Small intestine (tissue), 7 donors: ENCODE measurements around the gene SCLT1. TPM values are rescaled to one million over a fixed set of nuclear protein-coding genes. Genes with fewer than 3 reads are reported as not detected.

Experiments used
- DNase-seq, 2 donors: peaks; one replicate each; pipeline versions ENCODE4 v3.0.0 to v3.0.0-alpha.2; 2013
- FAIRE-seq: peaks from 2 replicates; lab custom pipeline; 2012; peaks lifted over from hg19 to GRCh38; lab: Jason Lieb, UNC
- H3K27ac ChIP-seq, 3 donors: one replicate each; pipeline ENCODE4 v1.5.1; 2013; ENCODE audit warnings: low read length in 2 of 3, mild to moderate bottlenecking in 2 of 3, control low read depth in 1 of 3, inconsistent platforms in 1 of 3, low read depth in 1 of 3, moderate library complexity in 1 of 3
- H3K27me3 ChIP-seq, 3 donors: one replicate each; pipeline ENCODE4 v1.6.1; 2013; ENCODE audit warnings: low read length in 3 of 3, inconsistent platforms in 1 of 3; ENCODE audit not compliant: control insufficient read depth in 3 of 3, insufficient read depth in 3 of 3
- H3K36me3 ChIP-seq, 3 donors: one replicate each; pipeline ENCODE4 v1.6.1; 2013; ENCODE audit warnings: low read length in 3 of 3, inconsistent platforms in 1 of 3, low read depth in 1 of 3, mild to moderate bottlenecking in 1 of 3, moderate library complexity in 1 of 3; ENCODE audit not compliant: control insufficient read depth in 3 of 3, insufficient read depth in 2 of 3
- H3K4me1 ChIP-seq, 3 donors: one replicate each; pipeline ENCODE4 v1.6.1; 2013; ENCODE audit warnings: low read length in 2 of 3, inconsistent platforms in 1 of 3, low read depth in 1 of 3, mild to moderate bottlenecking in 1 of 3, moderate library complexity in 1 of 3; ENCODE audit not compliant: control insufficient read depth in 3 of 3, insufficient read depth in 2 of 3
- H3K4me3 ChIP-seq, 3 donors: one replicate each; pipeline ENCODE4 v1.5.1; 2013; ENCODE audit warnings: low read length in 3 of 3, control low read depth in 1 of 3, inconsistent platforms in 1 of 3, low read depth in 1 of 3, mild to moderate bottlenecking in 1 of 3, moderate library complexity in 1 of 3
- H3K9me3 ChIP-seq, 2 donors: one replicate each; pipeline ENCODE4 v1.6.1; 2013; ENCODE audit warnings: low read depth in 1 of 2, low read length in 1 of 2; ENCODE audit not compliant: control insufficient read depth in 2 of 2, insufficient read depth in 1 of 2
- WGBS, 3 donors: extraction: QIAGEN DNeasy Blood & Tissue Kit; methylation state at CpG; one replicate each; pipeline ENCODE4 v1.1.7; 2013; 5-methylcytosine and 5-hydroxymethylcytosine counted together
- polyA plus RNA-seq, 4 donors: library from polyadenylated mRNA; stranded (reverse) in 3 of 4; unstranded in 1 of 4; fragments of 200-250 nt in 3 of 4; fragments of 120-200 nt in 1 of 4; gene quantifications; one replicate each; pipeline versions ENCODE4 v1.2.1 to v1.2.3, GENCODE V29; 2013
- donor health status: healthy with polysubstance abuse.
- donor health status: control.
- donor health status: control.
- donor health status: Bipolar disorder and iron deficiency.
- donor health status: healthy.

The SCLT1 gene
- polyA plus RNA-seq, 4 donors = 3.5 to 10.1 (median 4.6) TPM

GRCh38 chr4:128848461-128848860, 244.9 kb downstream of the SCLT1 start:
- H3K27ac ChIP-seq = no peak overlapping the region

GRCh38 chr4:128847082-128847724, 246.1 kb downstream of the SCLT1 start:
- DNase-seq (no peak), FAIRE-seq (no peak)
- H3K4me1 ChIP-seq = no peaks in the 10 kb centered on the region
- H3K9me3 ChIP-seq = no peaks in the 10 kb centered on the region
- no peak overlapping the region for H3K27ac ChIP-seq
- H3K36me3 ChIP-seq = peaks cover 14 to 78% (median 37%) of the 10 kb centered on the region in 3 donors
- WGBS, 3 donors = 86 to 92% (median 89%) methylated on average over 7 of the region's 7 CpGs
- no peaks in the 10 kb centered on the region for H3K27me3 ChIP-seq
- no peak overlapping the region for H3K4me3 ChIP-seq

More at GRCh38 chr4:128848461-128848860, 244.9 kb downstream of the SCLT1 start:
- WGBS, 3 donors = 97 to 100% (median 98%) methylated on average over 2 to 3 of the region's 3 CpGs
- Histone ChIP-seq H3K36me3 (peaks cover 14 to 77% (median 38%) of the 10 kb centered on the region in 3 donors), H3K9me3 (no peaks in the 10 kb centered on the region), H3K4me3 (no peak overlapping the region), H3K4me1 (no peaks in the 10 kb centered on the region), H3K27me3 (no peaks in the 10 kb centered on the region)
- FAIRE-seq (no peak), DNase-seq (no peak)

GRCh38 chr4:128846063-128846462, 247.3 kb downstream of the SCLT1 start:
- FAIRE-seq (no peak), DNase-seq (no peak)
- H3K4me1 ChIP-seq = no peaks in the 10 kb centered on the region
- peaks cover 14 to 72% (median 32%) of the 10 kb centered on the region in 3 donors for H3K36me3 ChIP-seq
- H3K27ac ChIP-seq = no peak overlapping the region
- H3K4me3 ChIP-seq = no peak overlapping the region
- 85 to 94% (median 86%) methylated on average over 4 of the region's 4 CpGs for WGBS, 3 donors
- no peaks in the 10 kb centered on the region for H3K27me3 ChIP-seq
- no peaks in the 10 kb centered on the region for H3K9me3 ChIP-seq

DNA sequence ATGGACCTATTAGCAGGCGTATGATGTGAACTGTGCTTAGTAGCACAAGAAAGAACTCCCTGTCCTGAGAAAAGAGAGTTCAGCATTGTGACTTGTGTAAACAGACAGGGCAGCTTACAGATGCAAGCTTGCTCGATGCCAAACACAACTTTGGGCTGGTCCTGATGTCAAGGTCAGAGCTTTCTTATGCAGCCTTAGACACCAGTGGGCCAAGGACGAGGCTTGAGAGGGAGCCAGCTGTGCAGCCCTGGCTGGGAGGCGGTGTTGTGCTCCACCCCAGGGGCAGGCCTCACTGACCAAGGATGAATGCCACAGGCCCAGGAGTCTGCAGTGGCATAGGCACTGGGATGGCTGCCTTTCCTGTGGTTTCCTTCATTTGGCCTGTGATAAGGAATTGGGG, 248.4 kb downstream of the SCLT1 start:
- DNase-seq (no peak), FAIRE-seq (no peak)
- H3K4me1 ChIP-seq = peaks cover 0 to 2% (median 0%) of the 10 kb centered on the region in 3 donors
- no peaks in the 10 kb centered on the region for H3K27me3 ChIP-seq
- 73 to 79% (median 76%) methylated on average over 4 of the region's 4 CpGs for WGBS, 3 donors
- peaks cover 10 to 70% (median 26%) of the 10 kb centered on the region in 3 donors for H3K36me3 ChIP-seq
- H3K27ac ChIP-seq = no peak overlapping the region
- H3K4me3 ChIP-seq = no peak overlapping the region
- H3K9me3 ChIP-seq = no peaks in the 10 kb centered on the region

DNA sequence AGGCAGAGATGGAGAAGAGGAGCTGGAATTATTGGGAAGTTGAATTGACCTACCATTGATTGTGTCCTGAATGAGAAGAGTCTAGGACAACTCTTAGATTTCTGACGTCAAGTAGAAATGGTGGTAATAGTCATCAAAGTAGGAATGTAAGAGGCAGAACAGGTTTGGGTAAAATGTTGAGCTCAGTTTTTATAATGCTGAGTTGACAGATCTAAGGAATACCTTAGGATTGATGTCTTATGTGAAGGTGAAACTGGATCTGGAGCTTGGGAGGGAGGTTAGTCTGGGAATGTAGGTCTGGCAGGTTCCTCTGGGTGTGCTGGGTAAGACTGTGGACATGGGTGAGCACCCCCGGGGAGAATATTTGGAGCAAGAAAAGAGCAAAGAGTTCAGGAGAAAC, 251.9 kb downstream of the SCLT1 start:
- H3K9me3 ChIP-seq = no peaks in the 10 kb centered on the region
- DNase-seq (no peak), FAIRE-seq (no peak)
- peaks cover 4 to 39% (median 8%) of the 10 kb centered on the region in 3 donors for H3K36me3 ChIP-seq
- no peak overlapping the region for H3K4me3 ChIP-seq
- no peaks in the 10 kb centered on the region for H3K27me3 ChIP-seq
- WGBS, 3 donors = 92 to 94% (median 93%) methylated on average over 2 of the region's 2 CpGs
- H3K4me1 ChIP-seq = peaks cover 0 to 2% (median 2%) of the 10 kb centered on the region in 3 donors
- no peak overlapping the region for H3K27ac ChIP-seq

GRCh38 chr4:128840711-128841318, 252.5 kb downstream of the SCLT1 start:
- Histone ChIP-seq H3K4me1 (peaks cover 0 to 2% (median 2%) of the 10 kb centered on the region in 3 donors), H3K9me3 (no peaks in the 10 kb centered on the region), H3K36me3 (peaks cover 3 to 35% (median 6%) of the 10 kb centered on the region in 3 donors), H3K27ac (no peak overlapping the region), H3K27me3 (no peaks in the 10 kb centered on the region), H3K4me3 (no peak overlapping the region)
- DNase-seq (no peak), FAIRE-seq (no peak)
- WGBS, 3 donors = 89 to 94% (median 91%) methylated on average over 2 of the region's 2 CpGs

GRCh38 chr4:128837679-128838078, 255.7 kb downstream of the SCLT1 start:
- peaks cover 3 to 14% (median 5%) of the 10 kb centered on the region in 3 donors for H3K4me1 ChIP-seq
- DNase-seq (no peak), FAIRE-seq (no peak)
- 94 to 95% (median 94%) methylated on average over 3 of the region's 3 CpGs for WGBS, 3 donors
- H3K36me3 ChIP-seq = peaks cover 0 to 38% (median 6%) of the 10 kb centered on the region in 3 donors
- no peak overlapping the region for H3K27ac ChIP-seq
- no peaks in the 10 kb centered on the region for H3K9me3 ChIP-seq
- H3K4me3 ChIP-seq = no peak overlapping the region
- no peaks in the 10 kb centered on the region for H3K27me3 ChIP-seq

- Histone ChIP-seq H3K4me1 (peaks cover 3 to 18% (median 5%) of the 10 kb centered on the region in 3 donors), H3K27ac (no peak overlapping the region), H3K9me3 (no peaks in the 10 kb centered on the region), H3K36me3 (peaks cover 0 to 34% (median 6%) of the 10 kb centered on the region in 3 donors), H3K27me3 (no peaks in the 10 kb centered on the region), H3K4me3 (no peak overlapping the region)
- DNase-seq = no peak
- FAIRE-seq = no peak
- 92 to 96% (median 95%) methylated on average over 2 of the region's 2 CpGs for WGBS, 3 donors
These were observed 256.1 kb downstream of the SCLT1 start for GRCh38 chr4:128837198-128837597.
